UCSD-AML1 (cell line): ENCODE data around the gene GALNT9.
"Not testable (repeated sequence)": the region's sequence is repeated elsewhere in the genome, so short reads cannot be mapped to it uniquely, and the experiment has no call there.

Experiments used
- DNase-seq: peaks from one replicate; lab custom pipeline; 2025; ENCODE audit not compliant: unreplicated experiment; lab: John Stamatoyannopoulos, UW

The GALNT9 gene

GRCh38 chr12:132149526-132149925 is 179.9 kb downstream of the GALNT9 start:
- DNase-seq = not testable (repeated sequence)

GRCh38 chr12:132148368-132149045 is 180.9 kb downstream of the GALNT9 start:
- DNase-seq = no peak

DNA sequence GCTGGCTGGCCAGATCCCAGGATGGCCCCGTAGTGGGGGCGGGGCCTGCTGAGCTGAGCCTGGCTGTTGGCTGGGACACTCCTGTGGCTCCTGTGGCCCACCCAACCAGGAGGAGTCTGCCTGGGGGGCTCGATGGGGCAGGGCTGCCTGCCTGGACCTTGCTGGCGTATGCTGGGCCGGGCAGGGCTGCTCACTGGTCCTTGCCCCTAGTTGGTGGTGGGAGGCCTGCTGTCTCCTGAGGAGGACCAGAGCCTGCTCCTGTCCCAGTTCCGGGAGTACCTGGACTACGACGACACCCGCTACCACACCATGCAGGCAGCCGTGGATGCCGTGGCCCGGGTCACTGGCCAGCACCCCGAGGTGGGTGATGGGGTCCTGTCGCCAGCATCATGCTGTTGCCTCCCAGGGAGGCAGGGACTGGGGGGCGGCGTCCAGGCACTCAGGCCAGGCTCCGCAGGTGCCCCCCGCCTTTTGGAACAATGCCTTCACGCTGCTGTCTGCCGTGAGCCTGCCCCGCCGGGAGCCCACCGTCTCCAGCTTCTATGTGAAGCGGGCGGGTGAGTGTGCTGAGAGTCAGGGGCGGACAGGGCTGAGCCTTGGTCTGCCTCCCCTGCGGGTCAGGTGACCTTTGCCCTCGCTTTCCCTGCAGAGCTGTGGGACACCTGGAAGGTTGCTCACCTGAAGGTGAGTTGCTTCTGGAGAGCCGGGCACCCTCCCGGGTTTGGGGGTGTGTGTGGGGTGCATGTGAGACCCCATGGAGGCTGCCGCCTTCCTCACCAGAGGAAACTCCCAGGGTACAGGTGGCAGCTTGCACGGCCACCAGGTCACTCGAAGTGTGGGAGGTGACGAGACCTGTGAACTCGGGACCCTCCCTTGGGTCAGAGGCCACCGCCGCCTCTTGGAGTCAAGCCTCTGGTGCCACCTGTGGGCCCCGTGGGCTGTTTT is 181.7 kb downstream of the GALNT9 start:
- DNase-seq = no peak

- DNase-seq = no peak
Measured at GRCh38 chr12:132146772-132147422, 182.5 kb downstream of the GALNT9 start.
